T1000 (cell line): ENCODE results near the gene KRT4.
"Not testable (repeated sequence)": the region's sequence is repeated elsewhere in the genome, so short reads cannot be mapped to it uniquely, and the experiment has no call there.

ENCODE experiments used
- DNase-seq: peaks from one replicate; lab custom pipeline; 2025; ENCODE audit warnings: mixed read lengths; lab: John Stamatoyannopoulos, UW

The KRT4 gene

GRCh38 chr12:52813885-52814709, at the start of gene KRT4:
Gene KRT4, minus strand, starts transcription at chr12:52814116. Its CDS starts 58 bp downstream, at chr12:52814058.
- DNase-seq = no peak

- no peak for DNase-seq
Observed at GRCh38 chr12:52862023-52862422, 48.1 kb upstream of the KRT4 start.

- DNase-seq = no peak
Observed at GRCh38 chr12:52861511-52861910, 47.6 kb upstream of the KRT4 start.

- no peak for DNase-seq
Observed at GRCh38 chr12:52860102-52860823, 46.3 kb upstream of the KRT4 start.

- no peak for DNase-seq
Observed at GRCh38 chr12:52857500-52857899, 43.6 kb upstream of the KRT4 start.

GRCh38 chr12:52856787-52857186, 42.9 kb upstream of the KRT4 start:
- DNase-seq = no peak

- not testable (repeated sequence) for DNase-seq
Observed at GRCh38 chr12:52856077-52856476, 42.2 kb upstream of the KRT4 start.

GRCh38 chr12:52851787-52852186, 37.9 kb upstream of the KRT4 start:
- no peak for DNase-seq

GRCh38 chr12:52850681-52851080, 36.8 kb upstream of the KRT4 start:
- DNase-seq = no peak

GRCh38 chr12:52849511-52849910, 35.6 kb upstream of the KRT4 start:
- DNase-seq = no peak

GRCh38 chr12:52848661-52849255, 34.8 kb upstream of the KRT4 start, which contains the start of gene KRT78:
Gene KRT78, minus strand, starts transcription at chr12:52848994. Its CDS starts 64 bp downstream, at chr12:52848930.
- DNase-seq = no peak

- DNase-seq = no peak
Observed at GRCh38 chr12:52847335-52848102, 33.6 kb upstream of the KRT4 start.

GRCh38 chr12:52846356-52846970, 32.5 kb upstream of the KRT4 start:
- no peak for DNase-seq

GRCh38 chr12:52845946-52846345, 32.0 kb upstream of the KRT4 start:
- no peak for DNase-seq

GRCh38 chr12:52844386-52844785, 30.5 kb upstream of the KRT4 start:
- no peak for DNase-seq

GRCh38 chr12:52839436-52840105, 25.7 kb upstream of the KRT4 start:
- no peak for DNase-seq

- DNase-seq = no peak
Observed at GRCh38 chr12:52838609-52839435, 24.9 kb upstream of the KRT4 start.

GRCh38 chr12:52837781-52838608, 24.1 kb upstream of the KRT4 start:
- DNase-seq = no peak

- no peak for DNase-seq
Observed at GRCh38 chr12:52837413-52837741, 23.5 kb upstream of the KRT4 start.
